Sigmoid colon (tissue), 4 donors: Measurements from ENCODE around the gene ELOVL5.

Experiments used
- POLR2A ChIP-seq, 2 donors: fragments of 450-650 bp; IDR thresholded peaks; one replicate each; pipeline ENCODE4 v1.6.1; 2016; ENCODE audit warnings: antibody characterized with exemption in 2 of 2, mild to moderate bottlenecking in 2 of 2, moderate library complexity in 2 of 2
- POLR2AphosphoS5 ChIP-seq, 4 donors: sonication (generic); formaldehyde crosslinking; IDR thresholded peaks; one replicate each; pipeline ENCODE4 v1.6.1; 2017; ENCODE audit warnings: antibody characterized with exemption in 4 of 4
- TF ChIP-seq, protein P1 (sequence below), 4 experiments: fragments of 450-650 bp in 3 of 4; fragments of 200-600 bp in 1 of 4; IDR thresholded peaks; one replicate each; pipeline ENCODE4 v1.5.1; 2016 to 2019; ENCODE audit warnings: antibody characterized with exemption in 4 of 4, mild to moderate bottlenecking in 3 of 4, moderate library complexity in 2 of 4

DNA sequence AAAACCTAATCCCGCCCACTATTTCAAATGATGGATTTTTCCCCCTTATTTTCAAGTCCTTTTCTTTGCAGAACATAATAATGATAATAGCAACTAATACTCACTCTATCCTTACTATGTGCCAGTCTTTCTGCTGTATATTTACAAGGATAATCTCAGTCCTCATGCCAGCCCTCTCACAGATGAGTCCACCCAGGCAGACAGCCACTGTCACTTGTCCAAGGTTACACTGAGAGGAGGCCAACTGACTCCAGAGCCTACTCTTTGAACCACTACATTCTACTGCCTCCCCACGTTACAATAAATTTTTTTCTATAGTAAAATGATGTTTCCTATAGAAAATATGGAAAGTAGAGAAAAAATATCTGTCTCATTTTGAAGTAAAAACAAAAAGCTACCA lies 30.9 kb downstream of the ELOVL5 start:
- TF ChIP-seq POLR2AphosphoS5 (IDR thresholded peaks at IDR 0.05) = no peak
- TF ChIP-seq, protein P1, sequence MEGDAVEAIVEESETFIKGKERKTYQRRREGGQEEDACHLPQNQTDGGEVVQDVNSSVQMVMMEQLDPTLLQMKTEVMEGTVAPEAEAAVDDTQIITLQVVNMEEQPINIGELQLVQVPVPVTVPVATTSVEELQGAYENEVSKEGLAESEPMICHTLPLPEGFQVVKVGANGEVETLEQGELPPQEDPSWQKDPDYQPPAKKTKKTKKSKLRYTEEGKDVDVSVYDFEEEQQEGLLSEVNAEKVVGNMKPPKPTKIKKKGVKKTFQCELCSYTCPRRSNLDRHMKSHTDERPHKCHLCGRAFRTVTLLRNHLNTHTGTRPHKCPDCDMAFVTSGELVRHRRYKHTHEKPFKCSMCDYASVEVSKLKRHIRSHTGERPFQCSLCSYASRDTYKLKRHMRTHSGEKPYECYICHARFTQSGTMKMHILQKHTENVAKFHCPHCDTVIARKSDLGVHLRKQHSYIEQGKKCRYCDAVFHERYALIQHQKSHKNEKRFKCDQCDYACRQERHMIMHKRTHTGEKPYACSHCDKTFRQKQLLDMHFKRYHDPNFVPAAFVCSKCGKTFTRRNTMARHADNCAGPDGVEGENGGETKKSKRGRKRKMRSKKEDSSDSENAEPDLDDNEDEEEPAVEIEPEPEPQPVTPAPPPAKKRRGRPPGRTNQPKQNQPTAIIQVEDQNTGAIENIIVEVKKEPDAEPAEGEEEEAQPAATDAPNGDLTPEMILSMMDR (IDR thresholded peaks at IDR 0.05) = no peak
- no peak for TF ChIP-seq POLR2A (IDR thresholded peaks at IDR 0.05)
